ENCODE data around the gene ZNF883.

DNA sequence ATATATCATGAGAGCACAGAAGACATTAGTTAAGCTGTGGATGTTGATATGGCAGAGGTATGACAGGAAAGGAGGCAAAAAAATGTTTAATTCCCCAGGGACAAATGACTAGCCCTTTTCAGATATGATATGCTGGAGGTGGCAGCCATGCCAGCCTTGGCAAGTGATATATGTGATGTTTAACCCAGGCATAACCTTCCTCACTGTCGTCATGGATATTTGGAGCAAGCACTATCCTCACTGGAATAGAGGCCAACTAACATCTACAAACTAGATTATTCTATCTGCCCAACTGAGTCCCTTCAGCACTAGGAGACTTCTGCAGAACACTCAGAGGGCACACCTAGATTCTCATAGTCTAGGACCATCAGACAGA lies 94.0 kb downstream of the ZNF883 start:
- TF ChIP-seq, protein P1, sequence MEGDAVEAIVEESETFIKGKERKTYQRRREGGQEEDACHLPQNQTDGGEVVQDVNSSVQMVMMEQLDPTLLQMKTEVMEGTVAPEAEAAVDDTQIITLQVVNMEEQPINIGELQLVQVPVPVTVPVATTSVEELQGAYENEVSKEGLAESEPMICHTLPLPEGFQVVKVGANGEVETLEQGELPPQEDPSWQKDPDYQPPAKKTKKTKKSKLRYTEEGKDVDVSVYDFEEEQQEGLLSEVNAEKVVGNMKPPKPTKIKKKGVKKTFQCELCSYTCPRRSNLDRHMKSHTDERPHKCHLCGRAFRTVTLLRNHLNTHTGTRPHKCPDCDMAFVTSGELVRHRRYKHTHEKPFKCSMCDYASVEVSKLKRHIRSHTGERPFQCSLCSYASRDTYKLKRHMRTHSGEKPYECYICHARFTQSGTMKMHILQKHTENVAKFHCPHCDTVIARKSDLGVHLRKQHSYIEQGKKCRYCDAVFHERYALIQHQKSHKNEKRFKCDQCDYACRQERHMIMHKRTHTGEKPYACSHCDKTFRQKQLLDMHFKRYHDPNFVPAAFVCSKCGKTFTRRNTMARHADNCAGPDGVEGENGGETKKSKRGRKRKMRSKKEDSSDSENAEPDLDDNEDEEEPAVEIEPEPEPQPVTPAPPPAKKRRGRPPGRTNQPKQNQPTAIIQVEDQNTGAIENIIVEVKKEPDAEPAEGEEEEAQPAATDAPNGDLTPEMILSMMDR (IDR thresholded peaks at IDR 0.05): no peak
- no peak for TF ChIP-seq POLR2A (IDR thresholded peaks at IDR 0.05)

All from right lobe of liver (tissue), 4 donors.